MM.1S (cell line): ENCODE measurements around the gene TNRC6A.

Source experiments
- CTCF ChIP-seq: fragments of 300-600 bp; sonication (generic); IDR thresholded peaks from 2 replicates; pipeline ENCODE4 v1.5.1; 2016; ENCODE audit warnings: antibody characterized with exemption, low read length, mixed read lengths
- EZH2 ChIP-seq: fragments of 300-600 bp; sonication (generic); optimal IDR thresholded peaks from 2 replicates; pipeline ENCODE3; 2017; ENCODE audit warnings: low read depth, mild to moderate bottlenecking, antibody characterized with exemption, low read length, mixed read lengths

DNA sequence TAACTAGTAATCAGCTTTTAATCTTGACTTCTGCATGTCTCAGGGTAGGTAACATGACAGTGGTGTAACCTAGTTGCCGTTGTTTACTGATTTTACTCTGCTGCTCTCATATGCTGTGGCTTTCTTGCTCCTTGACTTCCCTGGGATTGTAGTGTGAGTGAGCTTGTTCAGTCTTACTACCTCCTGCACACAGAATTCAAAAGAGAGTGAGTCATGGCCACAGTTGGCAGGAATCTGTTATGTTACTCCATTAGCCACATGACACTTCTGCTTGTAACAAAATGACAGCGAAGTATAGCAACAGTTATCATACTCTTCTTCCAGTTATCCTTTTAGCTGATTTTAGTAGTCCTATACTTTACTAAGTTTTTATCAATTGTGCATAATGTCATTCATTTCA is 18.8 kb downstream of the TNRC6A start:
- TF ChIP-seq CTCF, result no peak
- TF ChIP-seq EZH2, result no peak
